Suprapubic skin (tissue), 4 donors: ENCODE data around the gene HNRNPH2. TPM values are rescaled to one million over a fixed set of nuclear protein-coding genes. Genes with fewer than 3 reads are reported as not detected.

Experiments used
- DNase-seq, 2 donors: peaks; one replicate each; pipeline ENCODE4 v3.0.0-alpha.2; 2019; ENCODE audit warnings: low spot score in 2 of 2
- H3K27ac ChIP-seq: fragments of 200-600 bp; sonication (generic); one replicate; pipeline ENCODE4 v1.5.1; 2019
- H3K27me3 ChIP-seq: fragments of 200-600 bp; sonication (generic); one replicate; pipeline ENCODE4 v1.5.1; 2019
- H3K36me3 ChIP-seq: fragments of 200-600 bp; sonication (generic); one replicate; pipeline ENCODE4 v1.5.1; 2019
- H3K4me1 ChIP-seq: fragments of 200-600 bp; sonication (generic); one replicate; pipeline ENCODE4 v1.5.1; 2019
- H3K4me3 ChIP-seq: fragments of 200-600 bp; sonication (generic); one replicate; pipeline ENCODE4 v1.5.1; 2019; ENCODE audit warnings: mild to moderate bottlenecking
- H3K9me3 ChIP-seq: fragments of 200-600 bp; sonication (generic); one replicate; pipeline ENCODE4 v1.5.1; 2019
- CTCF ChIP-seq, 2 donors: fragments of 200-600 bp in 1 of 2; fragments of 450-650 bp in 1 of 2; sonication (generic) in 1 of 2; IDR thresholded peaks; one replicate each; pipeline ENCODE4 v1.5.1; 2016 to 2019; ENCODE audit warnings: antibody characterized with exemption in 2 of 2, mild to moderate bottlenecking in 1 of 2, moderate library complexity in 1 of 2
- EP300 ChIP-seq: sonication (generic); formaldehyde crosslinking; IDR thresholded peaks from one replicate; pipeline ENCODE4 v1.6.1; 2017; ENCODE audit warnings: antibody characterized with exemption
- POLR2A ChIP-seq, 2 donors: fragments of 450-650 bp; IDR thresholded peaks; one replicate each; pipeline ENCODE4 v1.6.1; 2017; ENCODE audit warnings: antibody characterized with exemption in 2 of 2, mild to moderate bottlenecking in 2 of 2, moderate library complexity in 2 of 2
- POLR2AphosphoS5 ChIP-seq, 3 donors: sonication (generic); formaldehyde crosslinking; IDR thresholded peaks; one replicate each; pipeline ENCODE4 v1.6.1; 2017; ENCODE audit warnings: antibody characterized with exemption in 3 of 3
- WGBS: methylation state at CpG from one replicate; pipeline ENCODE4 v1.1.5; 2018; 5-methylcytosine and 5-hydroxymethylcytosine counted together
- total RNA-seq, 4 donors: library from RNA; depleted of rRNA; stranded (reverse); fragments of >200 nt; gene quantifications; one replicate each; pipeline ENCODE4 v1.1.0, GENCODE V29; 2016

Gene HNRNPH2
- total RNA-seq, 4 donors from 2014 or later: 37.3 to 60.6 (median 38.5) TPM

- no peak for DNase-seq
- Histone ChIP-seq H3K27ac (no peak overlapping the region), H3K4me3 (no peak overlapping the region), H3K36me3 (no peaks in the 10 kb centered on the region), H3K27me3 (no peaks in the 10 kb centered on the region), H3K9me3 (no peaks in the 10 kb centered on the region), H3K4me1 (no peaks in the 10 kb centered on the region)
- 73% methylated on average over 3 of the region's 3 CpGs for WGBS
- TF ChIP-seq EP300 (no peak), POLR2AphosphoS5 (IDR thresholded peaks at IDR 0.05) (no peak), POLR2A (IDR thresholded peaks at IDR 0.05) (no peak), CTCF (IDR thresholded peaks at IDR 0.05) (no peak)
Measured at GRCh38 chrX:101452056-101452455, 44.0 kb downstream of the HNRNPH2 start.

GRCh38 chrX:101460669-101461068 lies 52.6 kb downstream of the HNRNPH2 start:
- Histone ChIP-seq H3K4me1 (no peaks in the 10 kb centered on the region), H3K9me3 (no peaks in the 10 kb centered on the region), H3K4me3 (no peak overlapping the region), H3K36me3 (no peaks in the 10 kb centered on the region), H3K27me3 (no peaks in the 10 kb centered on the region), H3K27ac (no peak overlapping the region)
- WGBS: 69% methylated on average over 1 of the region's 1 CpG
- TF ChIP-seq EP300 (no peak), CTCF (IDR thresholded peaks at IDR 0.05) (no peak), POLR2AphosphoS5 (IDR thresholded peaks at IDR 0.05) (no peak), POLR2A (IDR thresholded peaks at IDR 0.05) (no peak)
- no peak for DNase-seq

GRCh38 chrX:101462892-101463291 lies 54.9 kb downstream of the HNRNPH2 start:
- Histone ChIP-seq H3K4me3 (no peak overlapping the region), H3K36me3 (no peaks in the 10 kb centered on the region), H3K27ac (no peak overlapping the region), H3K9me3 (no peaks in the 10 kb centered on the region), H3K4me1 (no peaks in the 10 kb centered on the region), H3K27me3 (no peaks in the 10 kb centered on the region)
- WGBS: 67% methylated on average over 3 of the region's 3 CpGs
- no peak for TF ChIP-seq POLR2A (IDR thresholded peaks at IDR 0.05)
- TF ChIP-seq EP300: no peak
- TF ChIP-seq CTCF (IDR thresholded peaks at IDR 0.05): no peak
- no peak for TF ChIP-seq POLR2AphosphoS5 (IDR thresholded peaks at IDR 0.05)
- DNase-seq: no peak

Other genes with a start within 250 kb of the HNRNPH2 start
- under 1 TPM; 0.05 to 0.97 (median 0.35) TPM for gene DRP2, start 188.4 kb upstream of the HNRNPH2 start, total RNA-seq
- 1 to 10 TPM in 2 of 4 donors, under 1 TPM in 2; 0.34 to 1.9 (median 1.1) TPM for gene TAF7L, start 116.9 kb upstream of the HNRNPH2 start, total RNA-seq
- 1 to 10 TPM; 7.9 to 9.0 (median 8.4) TPM for gene TIMM8A, start 59.5 kb upstream of the HNRNPH2 start, total RNA-seq
- 1 to 10 TPM; 1.4 to 6.8 (median 1.9) TPM for gene BTK, start 22.0 kb upstream of the HNRNPH2 start, total RNA-seq
- gene RPL36A, start 17.2 kb upstream of the HNRNPH2 start, total RNA-seq: 1,000 to 10,000 TPM; 1,064 to 2,433 (median 2,004) TPM
- 10 to 100 TPM; 13.8 to 19.1 (median 16.9) TPM for gene GLA, start 297 bp upstream of the HNRNPH2 start, total RNA-seq
- gene ARMCX4, start 77.2 kb downstream of the HNRNPH2 start, total RNA-seq: 10 to 100 TPM in 2 of 4 donors, 1 to 10 TPM in 2; 2.4 to 19.6 (median 8.1) TPM
- gene ARMCX1, start 142.3 kb downstream of the HNRNPH2 start, total RNA-seq: 10 to 100 TPM in 3 of 4 donors, 1 to 10 TPM in 1; 9.0 to 19.4 (median 12.1) TPM
- 10 to 100 TPM; 11.0 to 23.3 (median 12.8) TPM for gene ARMCX6, start 209.8 kb downstream of the HNRNPH2 start, total RNA-seq
- gene ARMCX3, start 214.9 kb downstream of the HNRNPH2 start, total RNA-seq: 10 to 100 TPM in 3 of 4 donors, 1 to 10 TPM in 1; 8.4 to 23.3 (median 13.1) TPM